Head of caudate nucleus (tissue), 42 donors: ENCODE results near the gene AUTS2.
A peak's percentile ranks its signal among the peaks of the same experiment; 100 is the strongest.
"Not testable (repeated sequence)": the region's sequence is repeated elsewhere in the genome, so short reads cannot be mapped to it uniquely, and the experiment has no call there.

Experiments used
- DNase-seq, 42 donors: peaks; one replicate each; pipeline versions ENCODE4 v3.0.0 to v3.0.0-alpha.2; 2020 to 2021; ENCODE audit warnings: mixed read lengths in 7 of 42
- intact Hi-C: fragments of 100-400 bp; cut with DNase I; formaldehyde crosslinking; loops from one replicate; pipeline ENCODE4 v1.15.0; 2022

AUTS2 gene

GRCh38 chr7:70640266-70640833 is 1042.1 kb downstream of the AUTS2 start:
- intact Hi-C loops = no loop called here
- no peak for DNase-seq

GRCh38 chr7:70641882-70642281 is 1043.6 kb downstream of the AUTS2 start:
- intact Hi-C loops = no loop called here
- DNase-seq = no peak

GRCh38 chr7:70645279-70645678 is 1047.0 kb downstream of the AUTS2 start:
- DNase-seq = no peak
- intact Hi-C loops = no loop called here

GRCh38 chr7:70645876-70646351 is 1047.6 kb downstream of the AUTS2 start:
- no peak for DNase-seq
- intact Hi-C loops = no loop called here

GRCh38 chr7:70646536-70647248 is 1048.4 kb downstream of the AUTS2 start:
- intact Hi-C loops = no loop called here
- DNase-seq = peak in 30 of 42 donors; percentile 15 to 76 (median 46)

- DNase-seq = peak in 7 of 42 donors; percentile 23 to 64 (median 49)
- intact Hi-C loops = no loop called here
Measured at GRCh38 chr7:70647801-70648498, 1049.7 kb downstream of the AUTS2 start.

- DNase-seq, intact Hi-C loops: not testable (repeated sequence)
Measured at GRCh38 chr7:70648499-70648861, 1050.2 kb downstream of the AUTS2 start.

GRCh38 chr7:70649323-70649722 is 1051.0 kb downstream of the AUTS2 start:
- DNase-seq = no peak
- intact Hi-C loops = no loop called here

- no peak for DNase-seq
- intact Hi-C loops = no loop called here
Measured at GRCh38 chr7:70654146-70654545, 1055.9 kb downstream of the AUTS2 start.

GRCh38 chr7:70654979-70655378 is 1056.7 kb downstream of the AUTS2 start:
- peak in 15 of 42 donors; percentile 16 to 73 (median 43) for DNase-seq
- intact Hi-C loops = no loop called here

GRCh38 chr7:70655694-70656093 is 1057.4 kb downstream of the AUTS2 start:
- intact Hi-C loops = no loop called here

GRCh38 chr7:70657571-70657970 is 1059.3 kb downstream of the AUTS2 start:
- DNase-seq = no peak
- intact Hi-C loops = no loop called here

More at GRCh38 chr7:70655694-70656093, 1057.4 kb downstream of the AUTS2 start:
- no peak for DNase-seq

- intact Hi-C loops = no loop called here
- DNase-seq = no peak
Measured at GRCh38 chr7:70657989-70658632, 1059.8 kb downstream of the AUTS2 start.

- intact Hi-C loops = no loop called here
- no peak for DNase-seq
Measured at GRCh38 chr7:70659263-70659662, 1061.0 kb downstream of the AUTS2 start.

GRCh38 chr7:70660154-70660818 is 1062.0 kb downstream of the AUTS2 start:
- intact Hi-C loops = no loop called here

GRCh38 chr7:70660819-70661191 is 1062.5 kb downstream of the AUTS2 start:
- no peak for DNase-seq
- intact Hi-C loops = no loop called here

More at GRCh38 chr7:70660154-70660818, 1062.0 kb downstream of the AUTS2 start:
- DNase-seq = no peak

GRCh38 chr7:70663680-70664079 is 1065.4 kb downstream of the AUTS2 start:
- intact Hi-C loops = no loop called here
- DNase-seq = no peak

GRCh38 chr7:70665997-70666396 is 1067.7 kb downstream of the AUTS2 start:
- DNase-seq = no peak
- intact Hi-C loops = no loop called here

GRCh38 chr7:70667406-70667805 is 1069.1 kb downstream of the AUTS2 start:
- intact Hi-C loops = no loop called here
- DNase-seq = no peak
